Measurements from ENCODE around the gene SLC35E2B.
"Not testable (repeated sequence)": the region's sequence is repeated elsewhere in the genome, so short reads cannot be mapped to it uniquely, and the experiment has no call there.

Gene SLC35E2B

DNA sequence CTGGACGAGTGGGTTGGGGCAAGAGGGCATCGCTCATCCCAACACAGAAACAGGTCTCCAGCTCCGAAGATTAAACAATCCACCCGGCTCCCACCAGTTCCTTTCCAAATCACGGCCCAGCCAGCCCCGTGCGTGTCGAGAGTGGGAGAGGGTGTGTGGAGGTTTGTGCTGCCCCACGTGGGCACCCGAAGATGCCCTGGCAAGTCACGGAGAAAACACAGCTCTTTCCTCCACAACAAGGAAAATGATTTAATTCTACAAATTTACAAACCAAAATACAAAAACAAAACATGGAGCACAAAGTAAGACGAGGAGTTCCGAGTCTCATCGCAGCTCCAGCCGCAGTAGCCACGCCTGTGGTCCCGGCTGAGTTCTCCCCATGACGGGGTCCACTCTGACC, 9.9 kb upstream of the SLC35E2B start:
- not testable (repeated sequence) for DNase-seq

DNA sequence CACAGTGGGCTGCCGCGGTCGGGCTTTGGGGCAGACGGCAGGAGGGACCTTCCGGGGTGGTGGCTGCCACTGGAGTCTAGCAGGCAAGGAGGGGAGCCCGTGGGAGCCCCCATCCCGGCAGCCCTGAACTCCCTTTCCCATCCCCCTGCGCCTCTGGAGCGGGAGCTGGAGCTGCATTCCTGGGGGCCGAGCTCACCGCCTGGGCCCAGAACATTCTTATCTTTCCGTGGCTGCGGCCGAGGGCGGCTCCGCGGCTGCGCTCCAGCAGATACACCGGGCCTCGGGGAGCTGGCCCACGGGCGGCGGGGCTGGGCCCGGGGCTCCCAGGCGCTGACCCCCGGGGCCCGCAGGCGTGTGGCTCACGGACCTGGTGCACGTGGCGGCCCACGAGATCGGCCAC, 8.0 kb upstream of the SLC35E2B start:
- DNase-seq: not testable (repeated sequence)

DNA sequence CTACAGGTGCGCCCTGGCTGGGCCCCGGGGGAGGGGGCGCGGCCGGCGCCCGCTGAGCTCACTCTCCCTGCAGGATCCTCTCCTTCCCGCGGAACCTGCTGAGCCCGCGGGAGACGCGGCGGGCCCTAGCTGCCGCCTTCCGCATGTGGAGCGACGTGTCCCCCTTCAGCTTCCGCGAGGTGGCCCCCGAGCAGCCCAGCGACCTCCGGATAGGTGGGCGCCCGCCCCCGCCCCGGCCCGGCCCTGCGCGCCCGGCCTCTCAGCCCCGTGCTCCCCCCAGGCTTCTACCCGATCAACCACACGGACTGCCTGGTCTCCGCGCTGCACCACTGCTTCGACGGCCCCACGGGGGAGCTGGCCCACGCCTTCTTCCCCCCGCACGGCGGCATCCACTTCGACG, 7.5 kb upstream of the SLC35E2B start:
- DNase-seq: not testable (repeated sequence)

DNA sequence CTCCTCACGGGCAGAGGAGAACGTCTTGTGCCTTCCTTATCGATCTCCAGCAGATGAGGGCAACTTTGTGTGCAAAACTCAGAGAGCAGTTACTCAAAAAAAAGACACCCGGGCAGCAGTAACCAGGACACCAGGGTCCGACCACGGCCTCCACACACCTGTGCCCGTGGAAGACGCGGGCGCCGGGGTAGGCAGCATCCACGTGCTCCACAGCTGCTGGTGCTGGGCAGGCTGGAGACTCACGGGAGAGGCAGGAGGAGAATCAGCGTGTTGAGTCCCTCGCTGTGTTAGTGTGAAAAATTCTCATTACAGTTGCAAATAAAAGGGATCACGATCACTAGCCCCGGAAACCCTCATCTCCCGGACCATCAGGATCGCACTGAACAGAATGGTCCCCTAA, 6.5 kb upstream of the SLC35E2B start:
- not testable (repeated sequence) for DNase-seq

DNA sequence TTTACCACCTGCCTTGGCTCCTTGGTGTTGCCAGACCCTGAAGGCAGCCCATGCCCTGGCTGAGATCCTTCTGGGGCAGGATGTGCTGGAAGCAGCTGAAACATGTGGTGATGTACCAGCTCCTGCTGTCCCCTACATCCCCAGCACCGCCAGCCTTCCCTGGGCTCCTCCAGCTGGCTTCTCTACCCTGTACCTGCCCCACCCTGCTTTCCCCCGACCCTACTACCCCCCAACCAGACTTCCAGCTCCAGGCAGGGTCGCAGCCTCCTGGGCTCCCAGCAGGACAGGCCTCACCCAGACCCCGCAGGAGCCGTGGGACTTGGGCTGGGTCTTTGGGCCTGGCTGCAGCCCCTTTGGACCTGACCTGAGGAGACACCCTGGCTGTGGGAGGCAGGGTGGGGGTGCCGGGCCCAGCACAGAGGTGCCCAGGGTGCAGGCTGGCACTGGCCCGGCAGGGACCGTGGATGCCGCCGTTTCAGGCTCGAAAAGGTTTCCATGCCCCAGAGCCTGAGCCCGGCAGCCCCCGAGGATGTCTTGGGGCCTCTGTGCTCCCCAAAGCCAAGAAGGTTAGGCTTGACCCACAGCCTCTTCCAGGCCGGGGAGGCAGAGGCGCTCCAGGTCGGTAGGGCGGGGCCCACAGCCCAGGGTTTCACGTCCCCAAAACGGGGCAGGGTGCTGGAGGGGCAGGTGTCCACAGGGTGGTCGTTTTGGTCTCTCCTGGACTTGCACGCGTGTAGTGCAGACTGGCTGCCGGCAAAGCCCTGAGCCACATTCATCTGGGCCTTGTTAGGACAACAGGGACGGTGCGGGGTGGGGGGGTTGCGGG, 5.0 kb upstream of the SLC35E2B start:
- DNase-seq: not testable (repeated sequence)

DNA sequence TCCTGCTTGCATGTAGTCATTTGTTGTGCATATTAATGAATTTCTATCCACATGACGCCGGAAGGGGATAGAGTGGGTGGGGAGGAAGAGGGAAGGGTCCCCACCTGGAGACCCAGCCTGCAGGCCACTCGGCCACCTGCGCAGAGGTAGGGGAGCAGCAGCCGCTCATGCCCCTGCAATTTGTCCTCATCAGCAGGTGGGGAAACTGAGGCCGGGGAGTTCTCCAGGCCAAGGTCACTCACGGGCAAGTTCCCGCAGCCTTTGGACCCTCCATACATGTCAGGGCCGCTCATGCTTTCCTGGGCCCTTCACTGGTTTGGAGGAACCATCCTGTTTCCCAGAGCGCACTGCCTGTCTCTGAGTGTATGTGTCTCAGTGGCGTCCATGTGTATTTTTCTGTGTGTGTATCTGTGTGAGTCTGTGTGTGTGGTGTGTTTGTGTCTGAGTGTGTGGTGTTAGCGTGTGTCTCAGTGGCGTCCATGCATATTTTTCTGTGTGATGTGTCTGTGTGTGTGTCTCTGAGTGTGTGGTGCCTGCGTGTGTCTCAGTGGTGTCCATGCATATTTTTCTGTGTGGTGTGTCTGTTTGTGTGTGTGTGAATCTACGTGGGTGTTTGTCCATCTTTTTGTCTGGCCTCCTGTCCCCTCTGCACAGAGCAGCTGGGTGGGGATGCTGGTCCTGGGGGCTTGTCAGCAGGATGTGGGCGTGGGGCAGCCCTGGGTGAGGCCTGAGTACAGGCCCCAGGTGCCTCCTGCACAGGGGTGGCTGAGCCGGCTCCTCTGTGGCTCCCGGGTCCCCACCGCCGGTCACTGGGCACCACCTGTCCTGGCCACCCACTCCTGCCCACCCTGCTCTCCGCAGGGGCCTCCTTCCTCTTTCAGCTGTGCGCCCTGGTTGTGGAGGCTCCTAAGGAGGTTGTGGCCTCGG, 4.1 kb upstream of the SLC35E2B start:
- not testable (repeated sequence) for DNase-seq

DNA sequence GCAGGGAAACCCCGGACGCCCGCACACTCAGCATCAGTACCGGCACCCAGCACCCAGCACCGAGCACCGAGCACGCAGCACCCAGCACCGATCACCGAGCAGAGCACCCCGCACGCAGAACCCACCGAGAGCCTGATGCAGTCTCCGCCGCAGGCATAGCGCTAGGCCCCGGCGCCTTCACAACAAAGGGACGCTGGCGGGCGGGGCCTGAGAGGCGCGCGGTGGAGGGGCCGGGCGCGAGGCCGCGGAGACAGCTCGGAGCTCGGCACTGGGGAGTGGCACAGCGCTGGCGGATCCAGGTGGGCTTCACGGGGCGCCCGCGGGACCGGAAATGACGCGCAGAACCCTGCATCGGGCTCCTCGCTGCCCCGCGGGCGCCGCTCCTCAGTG, 276 bp downstream of the SLC35E2B start:
- DNase-seq: peak; percentile 50

DNA sequence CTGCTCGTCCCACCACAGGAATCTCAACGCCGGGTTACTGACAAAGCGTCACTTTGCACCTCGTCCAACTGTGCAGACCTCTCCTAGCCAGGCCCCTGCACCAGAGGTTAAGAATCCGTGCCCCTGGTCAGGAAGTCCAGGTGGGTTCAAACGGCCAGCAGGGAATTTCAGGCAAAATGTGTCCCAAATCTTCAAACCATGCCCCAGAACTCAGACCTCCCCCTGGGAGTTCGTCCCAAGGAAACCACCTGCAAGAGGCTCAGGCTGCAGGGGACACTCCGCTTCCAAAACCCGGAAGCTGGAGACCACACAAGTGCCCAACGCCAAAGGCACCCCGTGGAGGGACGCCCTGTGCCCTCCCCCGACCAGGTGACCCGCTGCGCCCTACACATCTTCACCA, 1.2 kb downstream of the SLC35E2B start:
- not testable (repeated sequence) for DNase-seq

DNA sequence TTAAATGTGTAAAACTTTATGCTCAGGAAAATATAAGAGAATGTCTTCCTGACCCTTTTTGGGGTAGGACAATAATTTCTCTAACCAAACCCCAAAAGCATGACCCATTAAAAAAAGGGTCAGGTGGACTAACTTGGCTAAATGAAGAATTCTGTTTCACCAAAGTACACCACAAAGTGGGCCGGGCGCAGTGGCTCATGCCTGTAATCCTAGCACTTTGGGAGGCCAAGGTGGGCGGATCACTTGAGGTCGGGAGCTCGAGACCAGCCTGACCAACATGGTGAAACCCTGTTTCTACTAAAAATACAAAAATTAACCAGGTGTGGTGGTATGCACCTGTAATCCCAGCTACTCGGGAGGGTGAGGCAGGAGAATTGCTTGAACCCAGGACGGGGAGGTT, 3.1 kb downstream of the SLC35E2B start:
- DNase-seq: not testable (repeated sequence)

DNA sequence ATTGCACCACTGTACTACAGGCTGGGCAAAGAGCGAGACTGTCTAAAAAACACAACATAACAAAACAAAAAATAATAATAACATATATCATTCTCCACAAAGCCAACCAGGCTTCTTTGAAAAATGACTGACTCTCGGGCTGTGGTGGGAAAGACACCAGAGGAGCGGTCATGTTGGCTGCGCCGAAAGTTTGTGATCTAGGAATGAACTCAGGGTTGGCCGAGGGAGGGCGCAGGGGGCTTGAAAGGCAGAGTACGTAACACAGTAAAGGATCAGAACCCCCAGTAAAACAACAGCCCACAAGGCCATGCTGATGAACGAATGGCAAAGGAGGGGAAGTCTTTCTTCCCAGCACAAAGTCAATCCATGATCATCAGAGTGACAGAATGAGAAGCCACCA, 4.7 kb downstream of the SLC35E2B start:
- no peak for DNase-seq

DNA sequence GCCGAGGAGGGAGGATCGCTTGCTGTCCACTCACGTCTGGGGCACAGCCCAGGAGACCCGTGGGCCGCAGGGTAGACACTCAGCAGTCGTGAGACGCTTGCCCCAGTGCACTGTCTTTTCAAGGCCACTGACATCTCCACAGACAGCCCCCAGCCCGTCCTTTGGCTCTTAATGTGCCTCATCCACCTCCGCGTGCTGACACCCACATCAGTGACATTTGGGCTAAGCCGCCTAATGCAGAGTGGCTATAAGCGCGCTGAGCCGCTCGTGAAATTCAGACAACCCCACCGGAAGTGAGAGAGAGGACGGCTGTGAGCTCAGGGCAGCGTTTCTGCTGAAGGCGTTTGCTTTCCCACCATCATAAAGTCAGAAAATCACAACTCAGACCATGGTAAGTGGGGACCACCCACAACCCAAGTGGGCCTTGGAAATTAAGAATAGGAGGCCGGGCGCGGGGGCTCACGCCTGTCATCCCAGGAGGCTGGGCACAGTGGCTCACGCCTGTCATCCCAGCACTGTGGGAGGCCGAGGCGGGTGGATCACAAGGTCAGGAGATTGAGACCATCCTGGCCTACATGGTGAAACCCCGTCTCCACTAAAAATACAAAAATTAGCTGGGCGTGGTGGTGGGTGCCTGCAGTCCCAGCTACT, 8.4 kb downstream of the SLC35E2B start:
- DNase-seq: no peak

DNA sequence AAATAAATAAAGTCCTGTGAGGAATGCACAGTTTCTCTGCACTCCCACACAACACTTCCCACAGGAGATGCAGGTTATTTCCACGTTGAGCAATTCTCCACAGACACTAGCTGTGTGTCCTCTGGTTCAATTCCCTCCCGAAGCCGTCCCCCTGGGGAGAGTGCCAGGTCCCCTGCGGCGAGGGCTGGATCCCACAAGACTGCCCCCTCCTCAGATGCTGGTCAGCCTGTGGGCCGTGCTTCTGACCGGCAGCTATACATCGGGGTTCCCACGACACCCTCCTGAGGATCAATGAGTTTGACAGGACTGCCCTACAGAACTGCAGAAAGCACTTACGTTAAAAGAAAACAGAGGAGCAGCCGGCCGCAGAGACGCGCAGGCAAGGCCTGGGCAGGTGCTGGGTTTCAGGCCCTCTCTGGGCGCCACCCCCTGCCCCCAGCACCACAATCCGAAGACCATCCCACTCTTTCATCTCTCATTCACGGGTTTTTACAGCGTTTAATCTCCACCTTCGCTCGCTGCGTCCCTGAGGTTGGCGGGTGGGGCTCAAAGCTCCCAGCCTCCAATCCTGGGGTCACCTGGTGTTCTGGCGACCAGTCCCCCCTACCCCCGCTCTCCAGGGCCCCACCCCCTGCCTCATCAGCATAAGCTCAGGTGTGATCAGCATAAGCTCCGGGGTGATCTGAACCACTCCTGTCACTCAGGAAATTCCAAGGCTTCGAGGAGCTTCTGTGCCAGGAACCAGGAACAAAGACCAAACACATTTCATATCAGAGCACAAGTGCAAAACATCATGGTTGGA, 9.3 kb downstream of the SLC35E2B start:
- no peak for DNase-seq

DNA sequence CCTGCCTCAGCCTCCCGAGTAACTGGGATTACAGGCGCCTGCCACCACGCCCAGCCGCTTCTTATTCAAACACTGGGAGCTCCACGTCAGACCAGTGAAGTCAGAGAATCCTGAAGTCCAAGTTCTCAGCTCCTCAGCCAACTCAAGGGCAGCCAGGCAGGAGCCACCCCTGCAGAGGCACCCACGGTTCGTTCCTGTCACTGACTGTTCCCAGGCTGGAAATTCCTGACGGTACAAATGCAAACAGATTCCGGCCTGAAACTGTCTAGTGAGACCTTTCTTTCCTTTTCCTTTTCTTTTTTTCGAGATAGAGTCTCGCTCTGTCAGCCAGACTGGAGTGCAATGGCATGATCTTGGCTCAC, 11.7 kb downstream of the SLC35E2B start:
- DNase-seq: no peak

DNA sequence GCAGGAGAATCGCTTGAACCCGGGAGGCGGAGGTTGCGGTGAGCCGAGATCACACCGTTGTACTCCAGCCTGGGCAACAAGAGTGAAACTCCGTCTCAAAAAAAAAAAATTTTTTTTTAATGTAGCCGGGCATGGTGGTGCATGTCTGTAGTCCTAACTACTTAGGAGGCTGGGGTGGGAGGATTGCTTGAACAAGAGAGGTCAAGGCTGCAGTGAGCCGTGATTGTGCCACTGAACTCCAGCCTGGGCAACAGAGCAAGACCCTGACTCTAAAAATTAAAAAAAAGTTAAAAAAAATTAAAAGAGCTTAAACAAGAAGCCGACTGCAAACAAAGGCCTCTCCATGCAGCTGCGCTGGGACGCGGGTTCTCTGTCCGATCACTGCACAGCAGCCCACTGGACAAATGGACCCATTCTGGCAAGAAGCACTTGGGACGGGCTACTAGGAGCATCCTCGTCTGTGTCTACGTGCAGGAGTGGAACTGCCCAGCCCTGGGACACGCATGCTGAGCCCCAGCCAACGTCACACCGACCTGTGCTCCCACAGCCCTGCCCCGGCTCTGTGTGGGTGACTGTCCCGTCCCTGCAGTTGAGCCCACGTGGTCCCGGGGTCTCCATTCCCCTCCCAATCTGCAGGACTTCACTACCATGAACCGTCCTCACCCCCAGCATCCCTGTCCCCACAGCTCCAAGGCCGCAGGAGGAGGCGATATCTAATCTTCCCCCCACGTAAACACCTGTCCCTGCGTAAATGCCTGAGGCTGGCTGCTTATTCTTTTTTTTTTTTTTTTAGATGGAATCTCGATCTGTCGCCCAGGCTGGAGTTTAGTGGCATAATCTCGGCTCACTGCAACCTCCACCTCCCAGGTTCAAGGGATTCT, 12.3 kb downstream of the SLC35E2B start:
- DNase-seq: no peak

DNA sequence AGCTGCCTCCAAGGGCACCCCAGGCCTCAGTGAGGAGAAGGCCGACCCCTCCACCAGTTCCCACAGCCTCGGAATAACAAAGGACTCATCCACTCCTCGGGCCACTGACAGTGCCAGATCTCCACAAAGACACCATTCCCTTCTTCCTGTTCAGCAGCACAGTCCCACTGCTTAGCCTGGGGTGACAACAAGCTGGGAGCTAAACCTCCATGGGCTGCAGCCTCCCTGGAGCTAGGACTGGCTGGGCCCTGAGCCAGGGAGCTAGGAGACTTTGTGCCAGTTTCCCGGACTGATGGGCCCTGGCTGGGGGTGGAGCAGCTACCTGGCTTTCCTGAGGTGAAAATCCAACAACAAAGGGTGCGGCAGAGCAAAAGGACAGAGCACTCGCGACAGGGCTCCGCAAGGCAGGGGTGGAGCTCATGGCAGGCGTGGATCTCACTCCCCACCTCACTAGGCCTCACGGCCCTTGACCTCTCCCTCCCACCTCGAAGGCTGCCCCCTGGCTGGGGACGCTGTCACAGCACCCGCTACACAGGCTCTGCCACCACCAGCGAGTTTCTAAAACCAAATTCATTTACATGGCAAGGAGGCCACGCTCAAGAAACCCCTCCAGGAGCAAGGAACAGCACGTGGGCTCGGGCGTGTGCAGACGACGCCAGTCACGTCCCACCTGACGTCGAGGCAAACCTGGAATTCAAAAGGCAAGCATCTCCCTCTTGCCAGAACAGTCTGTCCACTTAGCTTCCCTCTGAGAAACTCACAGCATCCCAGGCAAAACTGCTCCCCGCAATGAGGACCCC, 13.8 kb downstream of the SLC35E2B start:
- no peak for DNase-seq

DNA sequence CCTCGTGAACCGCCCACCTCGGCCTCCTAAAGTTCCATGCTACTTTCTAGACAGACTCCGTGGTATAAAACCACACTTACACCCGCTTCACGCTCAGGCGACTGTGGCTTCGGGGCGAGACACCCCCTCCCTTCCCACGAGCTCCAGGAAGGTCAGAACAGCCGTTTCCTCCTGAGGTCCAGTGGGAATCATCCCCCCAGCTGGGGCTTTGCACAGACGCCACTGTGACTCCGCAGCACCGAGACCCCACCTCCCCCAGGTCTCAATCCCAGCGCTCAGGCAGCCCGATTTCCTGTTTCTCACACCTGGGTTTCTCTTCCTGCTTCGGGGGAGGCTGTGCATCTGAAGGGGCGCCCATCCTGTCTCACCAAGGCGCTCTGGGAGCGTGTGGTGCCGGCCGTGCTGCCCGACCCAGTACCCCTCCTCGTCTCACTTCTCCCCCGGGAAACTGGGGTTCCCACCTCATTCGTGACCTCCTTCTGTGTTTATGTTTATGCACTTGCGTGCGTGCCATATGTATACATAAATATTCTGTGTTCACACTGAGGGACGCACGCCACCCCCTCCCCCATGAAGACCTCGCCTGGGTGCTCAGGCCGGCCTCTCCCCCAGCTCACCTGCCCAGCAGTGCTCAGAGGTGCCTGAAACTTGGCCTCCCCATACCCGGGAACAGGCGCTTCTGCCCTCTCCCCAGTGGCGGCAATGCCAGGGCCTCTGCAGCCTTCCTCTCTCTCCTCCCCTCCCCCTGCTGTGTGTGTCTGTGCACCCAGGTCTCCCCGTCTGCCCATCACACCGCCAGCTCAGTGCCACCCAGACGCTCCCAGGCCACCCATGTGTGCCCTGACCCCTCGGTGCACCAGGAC, 14.6 kb downstream of the SLC35E2B start:
- DNase-seq: peak; percentile 60

DNA sequence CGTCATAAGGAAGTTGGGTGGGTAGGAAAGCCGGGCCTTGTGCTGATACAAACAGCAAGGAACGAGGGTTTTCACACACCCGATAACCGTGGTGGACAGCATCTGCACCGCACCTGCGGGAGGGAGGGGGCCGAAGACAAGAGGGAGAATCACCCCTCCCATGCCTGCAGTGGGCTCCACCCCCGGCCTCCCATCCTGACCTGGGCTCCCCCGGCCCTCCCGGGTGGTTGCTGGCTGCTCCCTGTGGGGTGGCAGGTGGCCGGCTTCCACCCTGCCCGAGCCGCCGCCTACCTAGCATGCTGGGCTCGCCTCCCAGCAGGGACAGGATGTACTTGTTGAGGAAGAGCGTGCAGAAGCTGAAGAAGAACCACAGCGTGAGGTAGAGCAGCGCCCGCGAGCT, 16.5 kb downstream of the SLC35E2B start:
- DNase-seq: not testable (repeated sequence)

DNA sequence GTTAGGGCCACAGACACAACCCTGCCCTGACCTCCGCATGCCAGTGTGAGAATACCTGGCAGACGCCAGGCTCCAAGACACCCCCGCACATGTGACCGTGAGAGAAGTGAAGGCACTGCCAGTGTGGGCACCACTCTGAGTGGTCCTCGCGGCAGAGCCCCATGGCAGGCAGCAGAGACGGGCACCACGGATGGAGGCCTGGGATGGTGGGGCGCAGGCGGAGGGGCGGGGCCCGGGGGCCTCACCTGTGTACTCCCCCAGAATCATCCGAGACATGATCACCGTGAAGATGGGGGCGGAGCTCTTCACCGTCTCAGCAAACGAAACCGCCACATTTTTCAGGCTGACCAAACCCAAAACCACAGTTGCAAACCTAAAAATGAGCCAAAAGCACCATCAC, 17.4 kb downstream of the SLC35E2B start:
- not testable (repeated sequence) for DNase-seq

DNA sequence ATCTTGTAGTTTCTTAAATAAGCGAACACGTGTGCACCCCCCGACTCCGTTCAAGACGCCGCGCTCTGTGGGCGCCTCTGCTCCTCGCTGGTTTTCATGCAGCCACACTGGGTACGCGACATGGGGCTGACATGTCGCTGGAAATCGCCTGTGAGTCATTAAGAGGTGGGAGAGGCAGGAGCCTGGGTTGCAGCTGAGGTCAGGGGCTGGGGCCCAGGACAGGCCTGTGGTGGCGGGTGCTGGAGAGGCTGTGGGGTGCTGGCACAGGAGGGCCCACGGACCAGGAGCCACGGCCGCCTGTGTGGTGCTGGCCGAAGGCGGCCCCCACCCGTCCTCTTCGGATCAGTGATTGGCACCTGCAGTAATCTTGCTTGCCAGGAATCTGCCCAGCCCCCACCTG, 17.8 kb downstream of the SLC35E2B start:
- DNase-seq: not testable (repeated sequence)

Data from activated effector memory CD4-positive, alpha-beta T cell treated with Interleukin-2 at 50 U/mL for 16 hours (primary cell).